ENCODE results near the gene TSGA10. TPM values are rescaled to one million over a fixed set of nuclear protein-coding genes. Genes with fewer than 3 reads are reported as not detected.

TSGA10 gene
- total and polyA plus RNA-seq, 3 donors from 2014 or later: 42.4 to 110 (median 85.6) TPM

DNA sequence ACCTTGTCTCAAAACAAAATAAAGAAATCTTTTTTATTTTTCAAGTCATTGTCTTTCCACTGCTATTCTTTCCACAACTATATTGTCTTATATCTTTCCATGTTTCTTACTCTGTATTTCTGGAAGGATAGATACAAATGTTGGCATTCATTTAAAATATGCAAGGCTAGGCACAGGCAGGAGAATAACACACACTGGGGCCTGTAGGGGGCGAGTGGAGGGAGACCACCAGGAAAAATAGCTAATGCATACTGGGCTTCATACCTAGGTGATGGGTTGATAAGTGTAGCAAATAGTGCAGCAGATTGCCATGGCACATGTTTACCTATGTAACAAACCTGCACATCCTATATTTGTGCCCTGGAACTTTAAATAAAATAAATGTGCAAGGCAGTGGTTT is 35.8 kb upstream of the TSGA10 start:
- no peak overlapping the region for H3K4me3 ChIP-seq
- DNase-seq: no peak
- no peak for TF ChIP-seq POLR2A (IDR thresholded peaks at IDR 0.05)
- TF ChIP-seq, protein P1, sequence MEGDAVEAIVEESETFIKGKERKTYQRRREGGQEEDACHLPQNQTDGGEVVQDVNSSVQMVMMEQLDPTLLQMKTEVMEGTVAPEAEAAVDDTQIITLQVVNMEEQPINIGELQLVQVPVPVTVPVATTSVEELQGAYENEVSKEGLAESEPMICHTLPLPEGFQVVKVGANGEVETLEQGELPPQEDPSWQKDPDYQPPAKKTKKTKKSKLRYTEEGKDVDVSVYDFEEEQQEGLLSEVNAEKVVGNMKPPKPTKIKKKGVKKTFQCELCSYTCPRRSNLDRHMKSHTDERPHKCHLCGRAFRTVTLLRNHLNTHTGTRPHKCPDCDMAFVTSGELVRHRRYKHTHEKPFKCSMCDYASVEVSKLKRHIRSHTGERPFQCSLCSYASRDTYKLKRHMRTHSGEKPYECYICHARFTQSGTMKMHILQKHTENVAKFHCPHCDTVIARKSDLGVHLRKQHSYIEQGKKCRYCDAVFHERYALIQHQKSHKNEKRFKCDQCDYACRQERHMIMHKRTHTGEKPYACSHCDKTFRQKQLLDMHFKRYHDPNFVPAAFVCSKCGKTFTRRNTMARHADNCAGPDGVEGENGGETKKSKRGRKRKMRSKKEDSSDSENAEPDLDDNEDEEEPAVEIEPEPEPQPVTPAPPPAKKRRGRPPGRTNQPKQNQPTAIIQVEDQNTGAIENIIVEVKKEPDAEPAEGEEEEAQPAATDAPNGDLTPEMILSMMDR (IDR thresholded peaks at IDR 0.05): no peak

DNA sequence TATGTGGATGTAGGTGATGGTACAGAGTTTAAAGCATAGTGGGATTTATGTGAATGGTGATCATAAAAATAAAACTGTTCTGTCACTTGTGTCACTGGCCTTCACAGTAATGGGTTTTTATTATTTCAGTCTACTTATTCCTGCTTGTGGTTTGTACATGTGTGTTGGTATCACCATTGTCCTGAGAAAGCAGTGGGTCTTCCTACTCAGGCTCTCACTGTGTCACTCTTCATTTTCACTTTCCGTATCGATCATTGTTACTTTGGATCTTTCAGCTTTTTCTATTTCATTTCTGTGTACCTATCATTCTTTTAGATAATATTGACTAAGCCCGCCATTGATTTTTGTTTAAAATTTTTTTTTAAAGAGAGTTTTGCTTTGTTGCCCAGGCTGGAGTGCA is 33.6 kb upstream of the TSGA10 start:
- H3K36me3 ChIP-seq (ENCODE audit: low read depth, missing control alignments): no peaks in the 10 kb centered on the region
- H3K9me3 ChIP-seq: no peaks in the 10 kb centered on the region
- H3K27ac ChIP-seq: no peak overlapping the region
- no peak for TF ChIP-seq POLR2A (IDR thresholded peaks at IDR 0.05)
- TF ChIP-seq, protein P1 (IDR thresholded peaks at IDR 0.05): no peak
- no peak overlapping the region for H3K4me3 ChIP-seq
- intact Hi-C loops (cut with DNase I; ENCODE audit: low total_unique reads): loop anchor here (10.0 kb wide), 1 partner anchor 146 kb away; the partner anchor contains the start of genes EIF5B and TXNDC9
- no peaks in the 10 kb centered on the region for H3K4me1 ChIP-seq
- DNase-seq: no peak
- WGBS, 2 donors: 85 to 94% methylated on average over 3 of the region's 3 CpGs
- H3K27me3 ChIP-seq: no peaks in the 10 kb centered on the region

More for the DNA sequence above, 35.8 kb upstream of the TSGA10 start:
- Histone ChIP-seq H3K27me3 (no peaks in the 10 kb centered on the region), H3K36me3 (ENCODE audit: low read depth, missing control alignments) (no peaks in the 10 kb centered on the region), H3K9me3 (no peaks in the 10 kb centered on the region), H3K4me1 (no peaks in the 10 kb centered on the region), H3K27ac (no peak overlapping the region)
- WGBS, 2 donors: 77 to 85% methylated on average over 1 of the region's 1 CpG
- intact Hi-C loops (cut with DNase I; ENCODE audit: low total_unique reads): no loop called here

DNA sequence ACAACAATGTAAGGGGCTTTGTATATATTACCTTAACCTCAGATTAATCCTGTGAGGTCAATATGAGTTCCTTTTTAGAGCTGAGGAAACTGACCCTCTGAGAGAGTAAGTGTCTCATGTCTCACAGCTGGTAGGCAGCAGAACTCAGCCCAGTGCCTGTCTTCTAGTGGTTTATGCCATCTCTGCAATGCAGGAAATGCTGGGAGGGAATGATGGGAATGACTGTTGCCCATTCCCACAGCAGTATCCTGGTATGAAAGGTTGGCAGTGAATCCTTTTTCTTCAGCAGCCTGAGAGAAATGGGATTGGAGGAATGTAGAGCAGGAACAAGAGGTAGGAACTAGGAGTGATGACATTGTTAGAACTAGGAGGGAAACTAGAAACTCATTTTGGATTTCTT is 32.3 kb upstream of the TSGA10 start:
- Histone ChIP-seq H3K27me3 (no peaks in the 10 kb centered on the region), H3K27ac (no peak overlapping the region), H3K9me3 (no peaks in the 10 kb centered on the region), H3K4me3 (no peak overlapping the region), H3K4me1 (peaks cover 6% of the 10 kb centered on the region), H3K36me3 (ENCODE audit: low read depth, missing control alignments) (no peaks in the 10 kb centered on the region)
- no peak for DNase-seq
- TF ChIP-seq, protein P1 (IDR thresholded peaks at IDR 0.05): no peak
- no peak for TF ChIP-seq POLR2A (IDR thresholded peaks at IDR 0.05)
- intact Hi-C loops (cut with DNase I; ENCODE audit: low total_unique reads): loop anchor here (10.0 kb wide), 1 partner anchor 148 kb away; the partner anchor contains the start of genes EIF5B and TXNDC9

DNA sequence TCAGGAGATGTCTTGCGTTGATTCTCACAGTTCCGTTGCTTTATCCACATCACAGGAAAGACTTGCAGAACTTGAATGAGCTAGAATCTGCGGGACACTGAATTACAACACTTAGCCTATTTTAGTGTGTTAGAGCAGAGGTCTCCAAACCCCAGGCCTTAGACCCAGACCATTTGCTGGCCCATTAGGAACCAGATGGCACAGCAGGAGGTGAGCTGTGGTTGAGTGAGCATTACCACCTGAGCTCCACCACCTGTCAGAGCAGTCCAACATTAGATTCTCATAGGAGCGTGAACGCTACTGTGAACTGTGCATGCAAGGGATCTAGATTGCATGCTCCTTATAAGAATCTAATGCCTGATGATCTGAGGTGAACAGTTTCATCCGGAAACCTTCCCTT is 30.1 kb upstream of the TSGA10 start:
- no peak for DNase-seq
- WGBS, 2 donors: 95% methylated on average over 6 of the region's 6 CpGs
- intact Hi-C loops (cut with DNase I; ENCODE audit: low total_unique reads): loop anchor here (10.0 kb wide), 1 partner anchor 150 kb away; the partner anchor contains the start of genes EIF5B and TXNDC9
- TF ChIP-seq, protein P1 (IDR thresholded peaks at IDR 0.05): no peak
- no peak for TF ChIP-seq POLR2A (IDR thresholded peaks at IDR 0.05)
- H3K4me3 ChIP-seq: no peak overlapping the region
- no peaks in the 10 kb centered on the region for H3K27me3 ChIP-seq
- no peak overlapping the region for H3K27ac ChIP-seq
- H3K9me3 ChIP-seq: no peaks in the 10 kb centered on the region
- H3K36me3 ChIP-seq (ENCODE audit: low read depth, missing control alignments): no peaks in the 10 kb centered on the region
- H3K4me1 ChIP-seq: peaks cover 12% of the 10 kb centered on the region

DNA sequence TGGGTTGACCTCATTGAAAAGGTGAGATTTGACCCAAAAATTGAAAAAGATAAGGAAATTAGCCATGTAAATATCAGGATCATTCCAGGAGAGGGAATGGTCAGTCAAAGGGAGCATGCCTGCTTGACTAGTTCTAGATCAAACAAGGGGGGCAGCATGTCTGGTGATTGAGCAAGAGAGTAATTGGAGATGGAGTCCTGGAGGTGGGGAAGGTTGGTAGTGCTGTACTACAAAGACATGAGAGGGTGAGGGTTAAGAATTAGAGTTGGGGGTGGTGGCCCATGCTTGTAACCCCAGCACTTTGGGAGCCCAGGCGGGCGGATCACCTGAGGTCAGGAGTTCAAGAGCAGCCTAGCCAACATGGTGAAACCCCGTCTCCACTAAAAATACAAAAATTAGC is 28.3 kb upstream of the TSGA10 start:
- Histone ChIP-seq H3K4me1 (peaks cover 20% of the 10 kb centered on the region), H3K27ac (no peak overlapping the region), H3K27me3 (no peaks in the 10 kb centered on the region), H3K4me3 (no peak overlapping the region), H3K9me3 (no peaks in the 10 kb centered on the region), H3K36me3 (ENCODE audit: low read depth, missing control alignments) (no peaks in the 10 kb centered on the region)
- 76 to 88% methylated on average over 3 of the region's 3 CpGs for WGBS, 2 donors
- TF ChIP-seq POLR2A (IDR thresholded peaks at IDR 0.05): no peak
- TF ChIP-seq, protein P1 (IDR thresholded peaks at IDR 0.05): no peak
- intact Hi-C loops (cut with DNase I; ENCODE audit: low total_unique reads): loop anchor here (10.0 kb wide), 1 partner anchor 152 kb away; the partner anchor contains the start of genes EIF5B and TXNDC9
- no peak for DNase-seq

Data from testis (tissue), 3 donors.